Subcutaneous abdominal adipose tissue (tissue), 5 donors: ENCODE data around the gene SPATA20.

Source experiments
- H3K27ac ChIP-seq: one replicate; pipeline ENCODE4 v1.7.0; 2013; ENCODE audit warnings: low read depth, mild to moderate bottlenecking, inconsistent platforms, low read length, moderate library complexity
- H3K27me3 ChIP-seq, 5 donors: one replicate each; pipeline ENCODE4 v1.7.0; 2013; ENCODE audit warnings: low read length in 5 of 5, inconsistent platforms in 1 of 5; ENCODE audit not compliant: control insufficient read depth in 5 of 5, insufficient read depth in 4 of 5
- H3K36me3 ChIP-seq, 5 donors: one replicate each; pipeline ENCODE4 v1.7.0; 2013; ENCODE audit warnings: low read length in 5 of 5; ENCODE audit not compliant: control insufficient read depth in 5 of 5, insufficient read depth in 5 of 5
- H3K4me1 ChIP-seq, 5 donors: one replicate each; pipeline ENCODE4 v1.7.0; 2013; ENCODE audit warnings: low read length in 5 of 5, mild to moderate bottlenecking in 3 of 5, moderate library complexity in 1 of 5; ENCODE audit not compliant: control insufficient read depth in 5 of 5, insufficient read depth in 5 of 5
- H3K4me3 ChIP-seq, 5 donors: one replicate each; pipeline ENCODE4 v1.7.0; 2013; ENCODE audit warnings: low read length in 5 of 5, low read depth in 1 of 5
- H3K9ac ChIP-seq, 5 donors: one replicate each; pipeline ENCODE4 v1.7.0; 2013; ENCODE audit warnings: low read length in 5 of 5, mild to moderate bottlenecking in 4 of 5, moderate library complexity in 3 of 5
- H3K9me3 ChIP-seq, 5 donors: one replicate each; pipeline ENCODE4 v1.7.0; 2013; ENCODE audit warnings: low read length in 5 of 5; ENCODE audit not compliant: control insufficient read depth in 5 of 5
- donor health status: healthy.
- donor health status: healthy.
- donor health status: healthy.
- donor health status: healthy.
- donor health status: healthy.

The SPATA20 gene

DNA sequence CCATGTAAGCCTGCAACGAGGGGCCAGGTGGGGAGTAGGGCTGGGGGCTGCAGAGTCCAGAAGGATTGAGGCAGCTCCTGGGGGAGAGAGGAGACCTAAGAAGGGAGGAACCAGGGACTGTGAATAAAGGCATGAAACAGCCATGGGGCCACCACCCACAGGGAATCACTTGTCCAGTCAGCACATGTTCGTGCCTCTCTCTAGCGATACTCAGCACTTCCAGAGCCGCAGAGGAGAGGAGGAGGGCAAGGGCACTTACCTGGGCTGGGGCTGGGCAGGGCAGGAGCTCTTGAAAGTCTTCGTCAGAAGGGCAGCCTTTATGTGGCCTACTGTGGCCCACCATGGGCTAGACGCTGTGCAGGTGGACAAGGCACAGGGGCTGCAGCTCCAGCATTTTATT, 37.8 kb downstream of the SPATA20 start:
- Histone ChIP-seq H3K4me3 (no peak overlapping the region), H3K4me1 (peaks cover 5 to 13% (median 11%) of the 10 kb centered on the region in 5 donors), H3K27ac (no peak overlapping the region), H3K36me3 (no peaks in the 10 kb centered on the region), H3K9ac (no peak overlapping the region), H3K27me3 (peaks cover 0 to 14% (median 4%) of the 10 kb centered on the region in 5 donors), H3K9me3 (no peaks in the 10 kb centered on the region)

GRCh38 chr17:50585346-50585745, 38.4 kb downstream of the SPATA20 start:
- Histone ChIP-seq H3K9ac (no peak overlapping the region), H3K36me3 (no peaks in the 10 kb centered on the region), H3K9me3 (no peaks in the 10 kb centered on the region), H3K4me3 (no peak overlapping the region), H3K27ac (no peak overlapping the region), H3K27me3 (peaks cover 0 to 9% (median 3%) of the 10 kb centered on the region in 5 donors), H3K4me1 (peaks cover 7 to 19% (median 17%) of the 10 kb centered on the region in 5 donors)

DNA sequence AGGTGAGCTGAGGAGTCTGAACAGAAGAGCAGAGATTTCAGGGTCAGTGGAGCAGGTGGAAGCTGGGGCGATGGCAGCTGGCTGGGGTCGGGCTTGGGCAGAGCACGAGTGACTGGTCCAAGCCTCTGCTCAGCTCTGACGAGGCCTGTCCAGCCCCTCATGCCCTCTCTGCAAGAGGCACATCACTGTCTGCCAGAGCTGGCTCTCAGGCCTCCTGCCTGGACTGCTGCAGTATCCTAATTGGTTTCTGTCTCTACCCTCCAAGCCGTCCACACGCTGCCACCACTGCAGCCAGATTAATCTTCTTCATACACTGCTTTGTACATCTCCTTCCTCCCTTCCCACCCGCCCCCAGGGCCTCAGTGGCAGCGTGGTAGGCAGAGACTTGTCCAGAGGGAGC, 38.9 kb downstream of the SPATA20 start:
- Histone ChIP-seq H3K36me3 (no peaks in the 10 kb centered on the region), H3K27ac (no peak overlapping the region), H3K9ac (no peak overlapping the region), H3K4me3 (no peak overlapping the region), H3K9me3 (no peaks in the 10 kb centered on the region), H3K27me3 (peaks cover 0 to 7% (median 0%) of the 10 kb centered on the region in 5 donors), H3K4me1 (peaks cover 8 to 22% (median 18%) of the 10 kb centered on the region in 5 donors)

- H3K27ac ChIP-seq = no peak overlapping the region
- peaks cover 0 to 7% (median 0%) of the 10 kb centered on the region in 5 donors for H3K27me3 ChIP-seq
- no peaks in the 10 kb centered on the region for H3K9me3 ChIP-seq
- H3K36me3 ChIP-seq = no peaks in the 10 kb centered on the region
- H3K4me3 ChIP-seq = no peak overlapping the region
- H3K9ac ChIP-seq = no peak overlapping the region
- peaks cover 8 to 22% (median 18%) of the 10 kb centered on the region in 5 donors for H3K4me1 ChIP-seq
These were observed 39.7 kb downstream of the SPATA20 start for GRCh38 chr17:50586421-50587247.

- Histone ChIP-seq H3K9ac (no peak overlapping the region), H3K4me3 (no peak overlapping the region), H3K9me3 (no peaks in the 10 kb centered on the region), H3K4me1 (peaks cover 8 to 22% (median 18%) of the 10 kb centered on the region in 5 donors), H3K27ac (no peak overlapping the region), H3K27me3 (peaks cover 0 to 3% (median 0%) of the 10 kb centered on the region in 5 donors), H3K36me3 (no peaks in the 10 kb centered on the region)
These were observed 40.6 kb downstream of the SPATA20 start for GRCh38 chr17:50587571-50587970.

DNA sequence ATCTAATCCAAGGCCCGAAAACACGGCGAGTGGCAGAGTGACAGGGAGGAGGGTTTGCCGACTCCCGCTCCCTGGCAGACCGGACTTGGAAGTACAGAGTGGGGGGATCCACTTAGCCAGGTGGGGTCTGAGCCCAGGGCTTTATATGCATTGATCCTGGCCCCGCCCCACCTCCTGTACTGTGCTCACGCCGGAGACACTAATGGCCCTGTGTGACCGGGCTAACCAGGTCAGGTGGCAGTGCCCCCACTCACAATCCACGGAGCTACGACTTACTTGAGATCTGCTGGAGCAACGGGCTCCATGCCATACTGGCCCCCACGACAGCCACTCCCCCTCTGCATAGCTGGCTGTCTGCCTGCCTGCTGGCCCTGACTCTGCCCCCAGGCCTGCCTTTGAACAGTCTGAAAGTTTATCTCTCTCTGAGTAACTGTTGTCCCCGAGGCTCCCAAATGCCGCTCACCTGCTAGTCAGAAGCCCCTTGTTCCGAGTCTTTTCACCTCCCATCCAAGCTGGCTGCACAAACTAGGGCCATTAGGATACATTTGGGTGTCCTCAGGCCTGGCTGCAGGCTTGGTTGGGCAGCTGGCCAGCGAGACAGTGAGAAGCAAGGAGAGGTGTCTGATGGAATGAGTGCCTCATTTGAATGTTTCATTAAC, 41.5 kb downstream of the SPATA20 start:
- Histone ChIP-seq H3K27me3 (peaks cover 0 to 3% (median 0%) of the 10 kb centered on the region in 5 donors), H3K4me1 (peaks cover 8 to 22% (median 18%) of the 10 kb centered on the region in 5 donors), H3K9ac (no peak overlapping the region), H3K9me3 (no peaks in the 10 kb centered on the region), H3K4me3 (no peak overlapping the region), H3K27ac (no peak overlapping the region), H3K36me3 (no peaks in the 10 kb centered on the region)

DNA sequence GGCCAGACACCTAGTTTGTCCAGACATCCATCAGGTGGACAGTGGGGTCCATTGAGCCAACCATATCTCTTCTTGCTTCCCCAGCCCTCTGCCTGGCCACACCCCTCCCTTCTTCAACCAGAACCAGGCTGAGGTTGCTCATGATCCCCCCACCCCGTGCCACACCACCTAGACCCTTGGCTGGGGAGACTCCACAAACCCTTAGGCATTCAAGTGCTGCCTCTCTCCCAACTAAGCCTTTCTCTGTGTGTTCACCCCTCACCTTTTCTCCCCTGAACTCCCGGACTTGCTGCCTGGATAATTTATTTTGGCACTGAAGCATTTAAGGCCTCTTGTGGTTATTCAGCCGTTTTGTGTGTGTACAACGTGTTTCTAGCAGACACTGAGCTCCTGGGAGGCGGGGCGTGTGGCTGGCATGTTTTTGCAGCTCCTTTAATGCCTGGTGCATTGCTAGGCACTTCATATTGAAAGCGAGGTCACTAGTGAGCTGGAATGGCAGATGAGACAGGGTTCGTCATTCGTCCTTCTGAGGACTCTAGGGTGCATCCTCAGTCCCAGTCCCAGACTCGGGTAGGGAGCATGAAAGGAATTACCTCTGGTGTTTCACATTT, 42.2 kb downstream of the SPATA20 start:
- Histone ChIP-seq H3K36me3 (no peaks in the 10 kb centered on the region), H3K4me1 (peaks cover 8 to 22% (median 18%) of the 10 kb centered on the region in 5 donors), H3K27me3 (no peaks in the 10 kb centered on the region), H3K4me3 (peak overlapping the region in 1 of 5 donors; percentile 2), H3K9ac (no peak overlapping the region), H3K27ac (no peak overlapping the region), H3K9me3 (no peaks in the 10 kb centered on the region)

DNA sequence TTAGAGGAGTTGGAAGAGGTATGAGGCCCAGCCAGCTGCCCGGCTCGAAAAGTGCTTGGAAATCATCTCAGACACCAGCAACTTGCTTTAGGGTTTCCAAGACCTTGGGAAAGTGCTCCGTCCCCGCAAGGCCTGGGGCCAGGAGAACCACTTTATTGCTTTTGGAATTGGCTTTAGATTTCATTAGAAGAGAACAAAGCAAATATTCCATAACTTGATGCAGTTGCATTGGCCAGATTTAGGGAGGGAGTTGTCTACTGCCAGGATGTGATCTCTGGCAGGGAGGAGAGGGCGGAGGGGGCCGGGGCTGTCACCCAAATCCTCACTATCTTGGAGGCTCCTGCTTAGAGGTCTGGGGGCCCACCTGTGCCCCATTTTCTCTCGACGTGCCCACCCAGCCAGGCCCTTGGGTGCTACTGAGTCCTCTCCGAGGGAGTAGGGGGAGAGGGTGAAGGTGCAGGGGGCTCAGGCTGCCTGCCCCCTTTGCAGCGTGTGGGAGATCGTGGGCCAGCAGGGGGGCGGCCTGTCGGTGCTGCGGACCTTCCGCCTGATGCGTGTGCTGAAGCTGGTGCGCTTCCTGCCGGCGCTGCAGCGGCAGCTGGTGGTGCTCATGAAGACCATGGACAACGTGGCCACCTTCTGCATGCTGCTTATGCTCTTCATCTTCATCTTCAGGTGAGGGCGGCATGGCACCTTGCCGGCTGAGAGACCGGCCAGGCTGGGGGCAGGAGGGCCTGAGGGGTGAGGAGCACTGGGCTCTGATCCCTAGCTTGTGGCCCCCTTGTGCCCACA, 44.2 kb downstream of the SPATA20 start:
- Histone ChIP-seq H3K27ac (no peak overlapping the region), H3K4me1 (peaks cover 8 to 22% (median 18%) of the 10 kb centered on the region in 5 donors), H3K36me3 (no peaks in the 10 kb centered on the region), H3K9me3 (no peaks in the 10 kb centered on the region), H3K27me3 (no peaks in the 10 kb centered on the region), H3K9ac (no peak overlapping the region), H3K4me3 (no peak overlapping the region)

DNA sequence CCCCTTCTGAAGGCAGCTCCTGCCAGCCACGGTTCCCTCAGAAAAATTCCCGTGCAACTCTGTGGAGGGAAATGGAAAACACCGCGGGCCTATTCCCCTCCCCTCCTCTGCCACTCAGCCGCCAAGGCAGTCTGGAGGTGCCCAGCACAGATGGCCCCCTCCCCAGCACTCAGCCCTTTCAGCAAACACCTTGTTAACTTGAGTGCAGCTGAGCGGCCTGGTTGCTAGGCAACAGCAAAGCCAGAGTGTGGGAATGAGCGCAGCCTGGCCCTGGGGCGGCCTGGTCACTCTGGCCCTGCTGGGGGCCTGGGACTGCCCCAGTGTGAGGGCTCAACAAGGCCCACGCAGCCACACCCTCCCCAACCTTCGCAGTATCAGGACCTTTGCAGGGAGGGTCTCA, 46.3 kb downstream of the SPATA20 start:
- H3K4me1 ChIP-seq = peaks cover 8 to 22% (median 18%) of the 10 kb centered on the region in 5 donors
- H3K27ac ChIP-seq = no peak overlapping the region
- no peak overlapping the region for H3K4me3 ChIP-seq
- no peaks in the 10 kb centered on the region for H3K27me3 ChIP-seq
- no peaks in the 10 kb centered on the region for H3K9me3 ChIP-seq
- H3K9ac ChIP-seq = no peak overlapping the region
- H3K36me3 ChIP-seq = no peaks in the 10 kb centered on the region
